ENCODE results near the gene COQ5.
A peak's percentile ranks its signal among the peaks of the same experiment; 100 is the strongest.

Gene COQ5

GRCh38 chr12:120528861-120529525 is at the start of gene COQ5:
TSS of gene COQ5 (minus strand) at chr12:120529158. CDS start at chr12:120529141, 17 bp downstream.
- peak within 1 kb of the TSS; percentile 92 for H3K4me3 ChIP-seq (ENCODE audit: low read depth, low read length)
- DNase-seq (ENCODE audit: low read depth): peak; percentile 90
- TF ChIP-seq CTCF (conservative IDR thresholded peaks at IDR 0.05; ENCODE audit: low read depth, low read length): no peak

- H3K4me3 ChIP-seq (ENCODE audit: low read depth, low read length): no peak overlapping the region
- no peak for DNase-seq (ENCODE audit: low read depth)
- no peak for TF ChIP-seq CTCF (conservative IDR thresholded peaks at IDR 0.05; ENCODE audit: low read depth, low read length)
These were observed 45.1 kb upstream of the COQ5 start for GRCh38 chr12:120574106-120574505.

- DNase-seq (ENCODE audit: low read depth): no peak
- no peak for TF ChIP-seq CTCF (conservative IDR thresholded peaks at IDR 0.05; ENCODE audit: low read depth, low read length)
These were observed 44.6 kb upstream of the COQ5 start for GRCh38 chr12:120573560-120573959.

GRCh38 chr12:120571299-120571698 is 42.3 kb upstream of the COQ5 start:
- no peak for TF ChIP-seq CTCF (conservative IDR thresholded peaks at IDR 0.05; ENCODE audit: low read depth, low read length)
- DNase-seq (ENCODE audit: low read depth): peak; percentile 33
- H3K4me3 ChIP-seq (ENCODE audit: low read depth, low read length): no peak overlapping the region

More at GRCh38 chr12:120573560-120573959, 44.6 kb upstream of the COQ5 start:
- H3K4me3 ChIP-seq (ENCODE audit: low read depth, low read length): no peak overlapping the region

GRCh38 chr12:120563495-120563894 is 34.5 kb upstream of the COQ5 start:
- TF ChIP-seq CTCF (conservative IDR thresholded peaks at IDR 0.05; ENCODE audit: low read depth, low read length): no peak
- no peak overlapping the region for H3K4me3 ChIP-seq (ENCODE audit: low read depth, low read length)
- DNase-seq (ENCODE audit: low read depth): no peak

GRCh38 chr12:120562906-120563305 is 33.9 kb upstream of the COQ5 start:
- TF ChIP-seq CTCF (conservative IDR thresholded peaks at IDR 0.05; ENCODE audit: low read depth, low read length): no peak
- no peak for DNase-seq (ENCODE audit: low read depth)

GRCh38 chr12:120557589-120557988 is 28.6 kb upstream of the COQ5 start:
- no peak overlapping the region for H3K4me3 ChIP-seq (ENCODE audit: low read depth, low read length)
- TF ChIP-seq CTCF (conservative IDR thresholded peaks at IDR 0.05; ENCODE audit: low read depth, low read length): no peak
- DNase-seq (ENCODE audit: low read depth): no peak

More at GRCh38 chr12:120562906-120563305, 33.9 kb upstream of the COQ5 start:
- no peak overlapping the region for H3K4me3 ChIP-seq (ENCODE audit: low read depth, low read length)

Measured in choroid plexus epithelial cell (primary cell).